ENCODE results near the gene SH3D19.

SH3D19 gene

GRCh38 chr4:151184523-151185458 lies 140.6 kb downstream of the SH3D19 start:
- in situ Hi-C loops (cut with HindIII; ENCODE audit: low pct_unique_long_range_greater_than_20kb, low sequenced_read_pairs): no loop called here
- TF ChIP-seq JUND (IDR thresholded peaks at IDR 0.05; ENCODE audit: low read depth): no peak
- DNase-seq (ENCODE audit: low read depth in 1 of 2, low spot score in 1 of 2): no peak

- in situ Hi-C loops (cut with HindIII; ENCODE audit: low pct_unique_long_range_greater_than_20kb, low sequenced_read_pairs): no loop called here
- TF ChIP-seq JUND (IDR thresholded peaks at IDR 0.05; ENCODE audit: low read depth): no peak
- no peak for DNase-seq (ENCODE audit: low read depth in 1 of 2, low spot score in 1 of 2)
Measured at GRCh38 chr4:151182455-151182996, 142.9 kb downstream of the SH3D19 start.

- TF ChIP-seq JUND (IDR thresholded peaks at IDR 0.05; ENCODE audit: low read depth): no peak
- in situ Hi-C loops (cut with HindIII; ENCODE audit: low pct_unique_long_range_greater_than_20kb, low sequenced_read_pairs): no loop called here
- DNase-seq (ENCODE audit: low read depth in 1 of 2, low spot score in 1 of 2): no peak
Measured at GRCh38 chr4:151176685-151177084, 148.7 kb downstream of the SH3D19 start.

GRCh38 chr4:151175754-151176631 lies 149.4 kb downstream of the SH3D19 start:
- no peak for TF ChIP-seq JUND (IDR thresholded peaks at IDR 0.05; ENCODE audit: low read depth)
- DNase-seq (ENCODE audit: low read depth in 1 of 2, low spot score in 1 of 2): no peak
- in situ Hi-C loops (cut with HindIII; ENCODE audit: low pct_unique_long_range_greater_than_20kb, low sequenced_read_pairs): no loop called here

- TF ChIP-seq JUND (IDR thresholded peaks at IDR 0.05; ENCODE audit: low read depth): no peak
- no peak for DNase-seq (ENCODE audit: low read depth in 1 of 2, low spot score in 1 of 2)
- in situ Hi-C loops (cut with HindIII; ENCODE audit: low pct_unique_long_range_greater_than_20kb, low sequenced_read_pairs): no loop called here
Measured at GRCh38 chr4:151175233-151175632, 150.2 kb downstream of the SH3D19 start.

- DNase-seq (ENCODE audit: low read depth in 1 of 2, low spot score in 1 of 2): no peak
- TF ChIP-seq JUND (IDR thresholded peaks at IDR 0.05; ENCODE audit: low read depth): no peak
- in situ Hi-C loops (cut with HindIII; ENCODE audit: low pct_unique_long_range_greater_than_20kb, low sequenced_read_pairs): no loop called here
Measured at GRCh38 chr4:151174784-151175183, 150.6 kb downstream of the SH3D19 start.

GRCh38 chr4:151173871-151174270 lies 151.5 kb downstream of the SH3D19 start:
- no peak for DNase-seq (ENCODE audit: low read depth in 1 of 2, low spot score in 1 of 2)
- no peak for TF ChIP-seq JUND (IDR thresholded peaks at IDR 0.05; ENCODE audit: low read depth)
- in situ Hi-C loops (cut with HindIII; ENCODE audit: low pct_unique_long_range_greater_than_20kb, low sequenced_read_pairs): no loop called here

- in situ Hi-C loops (cut with HindIII; ENCODE audit: low pct_unique_long_range_greater_than_20kb, low sequenced_read_pairs): no loop called here
- no peak for TF ChIP-seq JUND (IDR thresholded peaks at IDR 0.05; ENCODE audit: low read depth)
- DNase-seq (ENCODE audit: low read depth in 1 of 2, low spot score in 1 of 2): no peak
Measured at GRCh38 chr4:151169900-151170299, 155.5 kb downstream of the SH3D19 start.

- DNase-seq (ENCODE audit: low read depth in 1 of 2, low spot score in 1 of 2): no peak
- in situ Hi-C loops (cut with HindIII; ENCODE audit: low pct_unique_long_range_greater_than_20kb, low sequenced_read_pairs): no loop called here
- no peak for TF ChIP-seq JUND (IDR thresholded peaks at IDR 0.05; ENCODE audit: low read depth)
Measured at GRCh38 chr4:151169223-151169622, 156.2 kb downstream of the SH3D19 start.

- DNase-seq (ENCODE audit: low read depth in 1 of 2, low spot score in 1 of 2): no peak
- TF ChIP-seq JUND (IDR thresholded peaks at IDR 0.05; ENCODE audit: low read depth): no peak
- in situ Hi-C loops (cut with HindIII; ENCODE audit: low pct_unique_long_range_greater_than_20kb, low sequenced_read_pairs): no loop called here
Measured at GRCh38 chr4:151167561-151167960, 157.8 kb downstream of the SH3D19 start.

GRCh38 chr4:151166636-151167035 lies 158.8 kb downstream of the SH3D19 start:
- DNase-seq (ENCODE audit: low read depth in 1 of 2, low spot score in 1 of 2): peak in 1 of 2 experiments; percentile 12
- in situ Hi-C loops (cut with HindIII; ENCODE audit: low pct_unique_long_range_greater_than_20kb, low sequenced_read_pairs): no loop called here
- no peak for TF ChIP-seq JUND (IDR thresholded peaks at IDR 0.05; ENCODE audit: low read depth)

GRCh38 chr4:151165205-151166000 lies 160.0 kb downstream of the SH3D19 start:
- DNase-seq (ENCODE audit: low read depth in 1 of 2, low spot score in 1 of 2): peak in 1 of 2 experiments; percentile 12
- in situ Hi-C loops (cut with HindIII; ENCODE audit: low pct_unique_long_range_greater_than_20kb, low sequenced_read_pairs): no loop called here
- no peak for TF ChIP-seq JUND (IDR thresholded peaks at IDR 0.05; ENCODE audit: low read depth)

All from T47D (cell line).